Measurements from ENCODE around the gene SURF2.

- TF ChIP-seq CTCF (conservative IDR thresholded peaks at IDR 0.05; ENCODE audit: low read length) (no peak), EZH2phosphoT487 (IDR thresholded peaks at IDR 0.05; ENCODE audit: borderline replicate concordance, low read depth, low read length) (no peak)
Observed at GRCh38 chr9:133397895-133398294, 41.5 kb downstream of the SURF2 start.
